NB4 (cell line): Measurements from ENCODE around the gene ABTB2.
A peak's percentile ranks its signal among the peaks of the same experiment; 100 is the strongest.

Source experiments
- DNase-seq: peaks from one replicate; pipeline ENCODE4 v3.0.0; 2010; ENCODE audit warnings: low read depth
- H3K4me3 ChIP-seq: one replicate; pipeline ENCODE4 v1.5.1; 2011; ENCODE audit warnings: mild to moderate bottlenecking, low read depth, low read length, moderate library complexity
- CTCF ChIP-seq: IDR thresholded peaks from one replicate; pipeline ENCODE4 v1.5.1; 2012; ENCODE audit warnings: low read depth, low read length
- MAX ChIP-seq: IDR thresholded peaks from 2 replicates; pipeline ENCODE4 v1.6.1; 2011; ENCODE audit warnings: low read depth, low read length
- MYC ChIP-seq: IDR thresholded peaks from 2 replicates; pipeline ENCODE4 v1.6.1; 2011; ENCODE audit warnings: low read depth, low read length
- POLR2A ChIP-seq: IDR thresholded peaks from 2 replicates; pipeline ENCODE4 v1.6.1; 2011; ENCODE audit warnings: mild to moderate bottlenecking; ENCODE audit not compliant: insufficient read length; ENCODE audit errors: extremely low read depth

ABTB2 gene

GRCh38 chr11:34343153-34343552, 14.7 kb downstream of the ABTB2 start:
- H3K4me3 ChIP-seq: no peak overlapping the region
- TF ChIP-seq POLR2A (no peak), CTCF (no peak), MAX (no peak), MYC (no peak)
- no peak for DNase-seq

- no peak overlapping the region for H3K4me3 ChIP-seq
- DNase-seq: no peak
- TF ChIP-seq CTCF (no peak), POLR2A (no peak), MYC (no peak), MAX (no peak)
These were observed 15.8 kb downstream of the ABTB2 start for GRCh38 chr11:34341931-34342533.

GRCh38 chr11:34341096-34341495, 16.7 kb downstream of the ABTB2 start:
- no peak overlapping the region for H3K4me3 ChIP-seq
- no peak for DNase-seq
- TF ChIP-seq CTCF: no peak
- TF ChIP-seq POLR2A: no peak
- TF ChIP-seq MAX: no peak
- TF ChIP-seq MYC: no peak

GRCh38 chr11:34340653-34341052, 17.2 kb downstream of the ABTB2 start:
- H3K4me3 ChIP-seq: no peak overlapping the region
- TF ChIP-seq POLR2A: no peak
- no peak for TF ChIP-seq CTCF
- no peak for TF ChIP-seq MAX
- no peak for TF ChIP-seq MYC
- no peak for DNase-seq

GRCh38 chr11:34339149-34340064, 18.4 kb downstream of the ABTB2 start:
- H3K4me3 ChIP-seq: no peak overlapping the region
- DNase-seq: peak; percentile 95
- peak; percentile 39; the same call in 1 of the 2 replicates for TF ChIP-seq MYC
- peak; percentile 50; the same call in 1 of the 2 replicates for TF ChIP-seq MAX
- no peak for TF ChIP-seq CTCF
- TF ChIP-seq POLR2A: no peak
